H1 (cell line): ENCODE results near the gene FOXO6. TPM values are rescaled to one million over a fixed set of nuclear protein-coding genes. Genes with fewer than 3 reads are reported as not detected.
A peak's percentile ranks its signal among the peaks of the same experiment; 100 is the strongest.

Experiments
- CTCF ChIA-PET: fragments of 300-600 bp; sonication (Branson Sonifier 250); formaldehyde crosslinking; loops from one replicate; lab custom pipeline; 2021; ENCODE audit not compliant: partially characterized antibody; lab: Charles Lee
- POLR2A ChIA-PET: fragments of 300-600 bp; sonication (Branson Sonifier 250); formaldehyde crosslinking; loops from one replicate; lab custom pipeline; 2021; ENCODE audit warnings: inconsistent platforms; ENCODE audit not compliant: partially characterized antibody; lab: Charles Lee
- DNase-seq, 2 experiments: peaks; one replicate each; pipeline versions ENCODE4 v3.0.0 to v3.0.0-alpha.2; 2010 to 2022; ENCODE audit warnings: low spot score in 2 of 2, low read depth in 1 of 2, mixed read lengths in 1 of 2
- FAIRE-seq: peaks from 2 replicates; lab custom pipeline; 2011; peaks lifted over from hg19 to GRCh38; lab: Jason Lieb, UNC
- H2AFZ ChIP-seq: 2 replicates; pipeline ENCODE4 v1.8.1; 2012; ENCODE audit warnings: low read length, inconsistent platforms
- H2AK5ac ChIP-seq: 2 replicates; pipeline ENCODE4 v1.6.1; 2013; ENCODE audit warnings: low read depth, low read length
- H2BK120ac ChIP-seq: replicated peaks from 2 replicates; pipeline ENCODE3; 2013; ENCODE audit warnings: low read depth, low read length, inconsistent platforms
- H2BK12ac ChIP-seq: 2 replicates; pipeline ENCODE4 v1.6.1; 2013; ENCODE audit warnings: low read depth, low read length
- H2BK15ac ChIP-seq: 2 replicates; pipeline ENCODE4 v1.6.1; 2013; ENCODE audit warnings: low read length
- H2BK20ac ChIP-seq: 2 replicates; pipeline ENCODE4 v1.6.1; 2013; ENCODE audit warnings: low read length
- H2BK5ac ChIP-seq: 2 replicates; pipeline ENCODE4 v1.6.1; 2013; ENCODE audit warnings: low read depth, low read length
- H3K14ac ChIP-seq: 2 replicates; pipeline ENCODE4 v1.6.1; 2013; ENCODE audit warnings: inconsistent platforms; ENCODE audit not compliant: insufficient read length
- H3K18ac ChIP-seq: 2 replicates; pipeline ENCODE4 v1.6.1; 2013; ENCODE audit warnings: low read length; ENCODE audit errors: extremely low read depth
- H3K23ac ChIP-seq: 2 replicates; pipeline ENCODE4 v1.6.1; 2013; ENCODE audit warnings: inconsistent platforms; ENCODE audit not compliant: insufficient read length
- H3K23me2 ChIP-seq: 2 replicates; pipeline ENCODE4 v1.6.1; 2013; ENCODE audit warnings: low read depth, low read length
- H3K27ac ChIP-seq: 2 replicates; pipeline ENCODE4 v1.6.1; 2011; ENCODE audit warnings: low read depth, low read length, inconsistent platforms
- H3K27me3 ChIP-seq, 4 experiments: replicated peaks in 1 of 4; 1 replicate in 1 of 4; 2 replicates in 3 of 4; pipeline versions ENCODE4 v1.6.1 to v1.8.1; 2011 to 2013; ENCODE audit warnings: low read length in 3 of 4, mild to moderate bottlenecking in 3 of 4, inconsistent platforms in 2 of 4, mixed read lengths in 2 of 4, moderate library complexity in 1 of 4; ENCODE audit not compliant: control insufficient read depth in 3 of 4, insufficient read depth in 3 of 4; ENCODE audit errors: extremely low read depth in 1 of 4
- H3K36me3 ChIP-seq, 4 experiments: 2 replicates each; pipeline versions ENCODE4 v1.6.1 to v1.8.1; 2011 to 2013; ENCODE audit warnings: mild to moderate bottlenecking in 4 of 4, low read length in 3 of 4, moderate library complexity in 2 of 4, control low read depth in 1 of 4, inconsistent platforms in 1 of 4; ENCODE audit not compliant: insufficient read depth in 4 of 4, control insufficient read depth in 2 of 4
- H3K4ac ChIP-seq: replicated peaks from 2 replicates; pipeline ENCODE3; 2013; ENCODE audit warnings: low read length, low read depth, mixed read lengths, inconsistent platforms; ENCODE audit not compliant: insufficient read length
- H3K4me1 ChIP-seq, 4 experiments: replicated peaks in 1 of 4; 1 replicate in 1 of 4; 2 replicates in 3 of 4; pipeline versions ENCODE4 v1.6.1 to v1.8.1; 2011 to 2013; ENCODE audit warnings: low read length in 3 of 4, inconsistent platforms in 2 of 4, mixed read lengths in 1 of 4; ENCODE audit not compliant: insufficient read depth in 4 of 4, control insufficient read depth in 3 of 4
- H3K4me2 ChIP-seq, 2 experiments: 2 replicates each; pipeline versions ENCODE4 v1.6.1 to v1.8.1; 2011 to 2013; ENCODE audit warnings: low read depth in 2 of 2, low read length in 2 of 2, control low read depth in 1 of 2, inconsistent platforms in 1 of 2, mild to moderate bottlenecking in 1 of 2; ENCODE audit not compliant: insufficient read depth in 1 of 2
- H3K4me3 ChIP-seq, 4 experiments: fragments of 200-600, 300-600 bp in 1 of 4; sonication (generic), shearing (Covaris generic), sonication (Bioruptor Twin) in 1 of 4; 2 replicates each; pipeline versions ENCODE4 v1.5.1 to v1.8.1; 2011 to 2016; ENCODE audit warnings: low read length in 4 of 4, low read depth in 3 of 4, control low read depth in 2 of 4, inconsistent platforms in 2 of 4, mild to moderate bottlenecking in 2 of 4, mixed read lengths in 1 of 4, moderate library complexity in 1 of 4; ENCODE audit not compliant: insufficient read depth in 2 of 4; ENCODE audit errors: extremely low read depth in 1 of 4
- H3K56ac ChIP-seq: replicated peaks from 2 replicates; pipeline ENCODE3; 2013; ENCODE audit warnings: low read depth, mild to moderate bottlenecking, mixed read lengths, low read length, inconsistent platforms; ENCODE audit not compliant: insufficient read length
- H3K79me1 ChIP-seq: 2 replicates; pipeline ENCODE4 v1.6.1; 2013; ENCODE audit warnings: low read depth, low read length, control low read depth
- H3K79me2 ChIP-seq, 2 experiments: 2 replicates each; pipeline versions ENCODE4 v1.6.1 to v1.8.1; 2012 to 2013; ENCODE audit warnings: low read length in 2 of 2, mild to moderate bottlenecking in 2 of 2, inconsistent platforms in 1 of 2; ENCODE audit not compliant: insufficient read depth in 2 of 2, control insufficient read depth in 1 of 2
- H3K9ac ChIP-seq, 4 experiments: replicated peaks in 1 of 4; 1 replicate in 1 of 4; 2 replicates in 3 of 4; pipeline versions ENCODE4 v1.6.1 to v1.8.1; 2011 to 2013; ENCODE audit warnings: low read depth in 3 of 4, low read length in 3 of 4, control low read depth in 2 of 4, mild to moderate bottlenecking in 2 of 4, moderate library complexity in 2 of 4, inconsistent platforms in 1 of 4; ENCODE audit errors: extremely low read depth in 1 of 4
- H3K9me3 ChIP-seq, 2 experiments: 2 replicates each; pipeline versions ENCODE4 v1.6.1 to v1.8.1; 2012 to 2013; ENCODE audit warnings: mild to moderate bottlenecking in 2 of 2, moderate library complexity in 2 of 2, control low read depth in 1 of 2, inconsistent platforms in 1 of 2, low read depth in 1 of 2, low read length in 1 of 2, mixed read lengths in 1 of 2; ENCODE audit not compliant: insufficient read depth in 2 of 2
- H4K20me1 ChIP-seq, 2 experiments: replicated peaks in 1 of 2; 2 replicates each; pipeline versions ENCODE3 to v1.8.1; 2011 to 2013; ENCODE audit warnings: inconsistent platforms in 2 of 2, low read length in 2 of 2, mild to moderate bottlenecking in 1 of 2; ENCODE audit not compliant: insufficient read depth in 2 of 2, control insufficient read depth in 1 of 2
- H4K5ac ChIP-seq: 2 replicates; pipeline ENCODE4 v1.6.1; 2013; ENCODE audit warnings: low read length, low read depth, mixed read lengths, inconsistent platforms; ENCODE audit not compliant: insufficient read length
- H4K8ac ChIP-seq: 2 replicates; pipeline ENCODE4 v1.8.0; 2013; ENCODE audit warnings: mild to moderate bottlenecking, moderate library complexity, low read length, inconsistent platforms; ENCODE audit not compliant: insufficient read depth; ENCODE audit errors: extremely low read depth
- H4K91ac ChIP-seq: replicated peaks from 2 replicates; pipeline ENCODE3; 2013; ENCODE audit warnings: low read length, mixed read lengths, inconsistent platforms; ENCODE audit not compliant: insufficient read length
- SP2 ChIP-seq: IDR thresholded peaks from 2 replicates; pipeline ENCODE4 v1.6.1; 2012; ENCODE audit warnings: mild to moderate bottlenecking, low read length, inconsistent platforms
- WGBS, 2 experiments: shearing (Covaris generic) in 1 of 2; methylation state at CpG; one replicate each; pipeline versions ENCODE4 v1.1.6 to v1.1.7; 2013 to 2015; ENCODE audit warnings: low lambda C conversion rate in 2 of 2, mixed read lengths in 2 of 2, inconsistent platforms in 1 of 2, low coverage in 1 of 2, missing lambda C conversion rate in 1 of 2; ENCODE audit not compliant: insufficient replicate concordance in 2 of 2, insufficient coverage in 1 of 2, insufficient read length in 1 of 2; ENCODE audit errors: extremely low coverage in 1 of 2, missing lambda C conversion rate in 1 of 2; 5-methylcytosine and 5-hydroxymethylcytosine counted together
- polyA plus RNA-seq, 7 experiments: library from polyadenylated mRNA; depleted of rRNA in 3 of 7; stranded (reverse) in 5 of 7; unstranded in 2 of 7; fragments of >200 nt in 5 of 7; fragments of 200-250 nt in 2 of 7; gene quantifications; 1 replicate in 5 of 7; 2 replicates in 1 of 7; 4 replicates in 1 of 7; pipeline versions ENCODE4 v1.2.1 to v1.2.3, GENCODE V29; 2011 to 2013; ENCODE audit warnings: missing spikeins in 2 of 7, mixed read lengths in 2 of 7
- total RNA-seq: library from RNA; stranded (reverse); fragmentation: NEBNext Ultra II Directional; extraction: Animal tissue kit (Norgen Biotek cat#: 25700); gene quantifications from 2 replicates; pipeline ENCODE4 v1.2.1, GENCODE V29; 2021
- TF ChIP-seq, protein P1 (sequence below): IDR thresholded peaks from 2 replicates; pipeline ENCODE4 v1.6.1; 2011; ENCODE audit warnings: low read length, improper control_type of control experiment

FOXO6 gene
- total and polyA plus RNA-seq, 2 of the 8 experiments (the other 6 are each of a cell fraction or from before 2014, with no cell fraction given) = 0.59 to 3.0 TPM

DNA sequence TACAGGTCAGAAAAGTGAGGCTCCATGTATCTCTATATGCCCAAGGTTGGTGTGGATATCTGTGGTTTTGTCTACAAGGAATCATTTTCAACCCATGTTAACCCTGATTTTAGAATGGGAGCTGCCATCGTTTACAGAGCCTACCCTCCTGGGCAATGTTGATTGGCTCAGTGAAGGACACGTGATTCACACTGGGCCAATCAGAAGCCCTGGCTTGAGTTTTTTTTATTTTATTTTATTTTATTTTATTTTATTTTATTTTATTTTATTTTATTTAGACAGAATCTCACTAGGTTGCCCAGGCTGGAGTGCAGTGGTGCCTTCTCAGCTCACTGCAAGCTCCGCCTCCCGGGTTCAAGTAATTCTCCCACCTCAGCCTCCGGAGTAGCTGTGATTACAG lies 35.8 kb downstream of the FOXO6 start:
- Histone ChIP-seq H2BK5ac (no peak overlapping the region), H3K23ac (no peak overlapping the region), H3K4me1 (peaks cover 6 to 38% (median 32%) of the 10 kb centered on the region in 4 experiments), H4K5ac (no peak overlapping the region), H2BK15ac (no peak overlapping the region), H2BK20ac (no peak overlapping the region), H3K9ac (no peak overlapping the region), H2BK120ac (no peak overlapping the region), H2AFZ (no peak overlapping the region), H4K20me1 (peaks cover 0 to 2% of the 10 kb centered on the region in 2 experiments), H3K56ac (no peak overlapping the region)
- POLR2A ChIA-PET = interaction anchor here (1.0 to 1.9 kb wide), 6 partner anchors 9 to 27 kb away, joined by 3 to 4 read pairs (median 3); no protein-coding TSS in a partner anchor
- WGBS, 2 experiments = 71% methylated on average over 5 of the region's 5 CpGs; no CpG with 5 or more reads in 1 of the 2 experiments
- DNase-seq = no peak
- TF ChIP-seq, protein P1, sequence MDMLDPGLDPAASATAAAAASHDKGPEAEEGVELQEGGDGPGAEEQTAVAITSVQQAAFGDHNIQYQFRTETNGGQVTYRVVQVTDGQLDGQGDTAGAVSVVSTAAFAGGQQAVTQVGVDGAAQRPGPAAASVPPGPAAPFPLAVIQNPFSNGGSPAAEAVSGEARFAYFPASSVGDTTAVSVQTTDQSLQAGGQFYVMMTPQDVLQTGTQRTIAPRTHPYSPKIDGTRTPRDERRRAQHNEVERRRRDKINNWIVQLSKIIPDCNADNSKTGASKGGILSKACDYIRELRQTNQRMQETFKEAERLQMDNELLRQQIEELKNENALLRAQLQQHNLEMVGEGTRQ = 0 out of 2 replicates have a peak, but pooled peaks have one; percentile 20
- no peak for TF ChIP-seq SP2
- TF ChIP-seq, all 59 proteins: peak for 1
- no peak overlapping the region for H4K91ac ChIP-seq
- no peaks in the 10 kb centered on the region for H3K79me2 ChIP-seq
- no peak overlapping the region for H3K4me3 ChIP-seq
- H3K18ac ChIP-seq = no peak overlapping the region
- no peak for FAIRE-seq
- H3K23me2 ChIP-seq = no peaks in the 10 kb centered on the region; the same call in 1 of the 2 replicates
- no peak overlapping the region for H2AK5ac ChIP-seq
- no peak overlapping the region for H3K4me2 ChIP-seq
- H2BK12ac ChIP-seq = no peak overlapping the region
- H4K8ac ChIP-seq = no peak overlapping the region
- no peak overlapping the region for H3K4ac ChIP-seq
- no peak overlapping the region for H3K27ac ChIP-seq
- H3K36me3 ChIP-seq = no peaks in the 10 kb centered on the region
- no peaks in the 10 kb centered on the region for H3K79me1 ChIP-seq
- H3K27me3 ChIP-seq = peaks cover 0 to 5% (median 4%) of the 10 kb centered on the region in 4 experiments; a peak in 4 of 7 replicates
- CTCF ChIA-PET = interaction anchor here (0.7 to 16.9 kb wide), 11 partner anchors 9 to 82 kb away, joined by 3 to 247 read pairs (median 6); partner anchors contain the start of gene FOXO6
- H3K14ac ChIP-seq = no peak overlapping the region
- no peaks in the 10 kb centered on the region for H3K9me3 ChIP-seq
